ENCODE results near the gene CYP2C18. TPM values are rescaled to one million over a fixed set of nuclear protein-coding genes. Genes with fewer than 3 reads are reported as not detected.

Gene CYP2C18
- total RNA-seq, 6 experiments from 2014 or later: 71.0 to 120 (median 93.9) TPM

- Histone ChIP-seq H3K27ac (peak overlapping the region in 1 of 3 donors; percentile 38), H3K36me3 (peaks cover 5 to 98% (median 10%) of the 10 kb centered on the region in 4 donors), H3K4me1 (peaks cover 0 to 22% (median 6%) of the 10 kb centered on the region in 4 donors), H3K9me3 (no peaks in the 10 kb centered on the region), H3K27me3 (no peaks in the 10 kb centered on the region), H3K4me3 (no peak overlapping the region)
- DNase-seq: no peak
- WGBS (ENCODE audit: insufficient coverage, low coverage, low lambda C conversion rate, missing lambda C conversion rate): 36% methylated on average over 5 of the region's 5 CpGs
- intact Hi-C loops (cut with DNase I): no loop called here
- peak; percentile 46 to 84 (median 71) for ATAC-seq
- TF ChIP-seq, protein P1, sequence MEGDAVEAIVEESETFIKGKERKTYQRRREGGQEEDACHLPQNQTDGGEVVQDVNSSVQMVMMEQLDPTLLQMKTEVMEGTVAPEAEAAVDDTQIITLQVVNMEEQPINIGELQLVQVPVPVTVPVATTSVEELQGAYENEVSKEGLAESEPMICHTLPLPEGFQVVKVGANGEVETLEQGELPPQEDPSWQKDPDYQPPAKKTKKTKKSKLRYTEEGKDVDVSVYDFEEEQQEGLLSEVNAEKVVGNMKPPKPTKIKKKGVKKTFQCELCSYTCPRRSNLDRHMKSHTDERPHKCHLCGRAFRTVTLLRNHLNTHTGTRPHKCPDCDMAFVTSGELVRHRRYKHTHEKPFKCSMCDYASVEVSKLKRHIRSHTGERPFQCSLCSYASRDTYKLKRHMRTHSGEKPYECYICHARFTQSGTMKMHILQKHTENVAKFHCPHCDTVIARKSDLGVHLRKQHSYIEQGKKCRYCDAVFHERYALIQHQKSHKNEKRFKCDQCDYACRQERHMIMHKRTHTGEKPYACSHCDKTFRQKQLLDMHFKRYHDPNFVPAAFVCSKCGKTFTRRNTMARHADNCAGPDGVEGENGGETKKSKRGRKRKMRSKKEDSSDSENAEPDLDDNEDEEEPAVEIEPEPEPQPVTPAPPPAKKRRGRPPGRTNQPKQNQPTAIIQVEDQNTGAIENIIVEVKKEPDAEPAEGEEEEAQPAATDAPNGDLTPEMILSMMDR (IDR thresholded peaks at IDR 0.05): no peak
These were observed 94.4 kb downstream of the CYP2C18 start for GRCh38 chr10:94777886-94778458.

DNA sequence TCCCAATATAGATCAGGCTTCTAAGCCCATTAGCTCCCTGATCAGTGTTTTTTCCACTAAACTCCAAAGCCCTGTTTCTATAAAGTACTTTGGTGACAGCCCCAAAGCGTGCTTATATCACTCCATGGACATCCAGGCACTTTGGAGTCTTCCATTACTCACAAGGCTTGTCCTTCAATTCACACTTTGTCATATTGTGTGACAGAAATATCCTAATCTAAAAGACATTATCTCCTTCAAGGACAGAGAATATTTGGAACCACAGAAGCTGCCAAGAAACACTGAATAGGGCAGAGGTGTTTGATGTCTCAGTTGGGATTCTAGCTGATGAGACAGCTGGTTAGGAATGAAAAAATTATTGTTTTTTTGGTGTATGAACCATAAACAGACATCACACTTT lies 97.3 kb downstream of the CYP2C18 start:
- DNase-seq (no peak), ATAC-seq (no peak)
- Histone ChIP-seq H3K9me3 (no peaks in the 10 kb centered on the region), H3K27me3 (no peaks in the 10 kb centered on the region), H3K36me3 (peaks cover 5 to 99% (median 10%) of the 10 kb centered on the region in 4 donors), H3K27ac (no peak overlapping the region), H3K4me3 (no peak overlapping the region), H3K4me1 (peaks cover 0 to 22% (median 6%) of the 10 kb centered on the region in 4 donors)
- no peak for TF ChIP-seq POLR2A (IDR thresholded peaks at IDR 0.05)
- TF ChIP-seq, protein P1 (IDR thresholded peaks at IDR 0.05): no peak
- WGBS (ENCODE audit: insufficient coverage, low coverage, low lambda C conversion rate, missing lambda C conversion rate): no CpG with 5 or more reads among the region's 1 CpG
- intact Hi-C loops (cut with DNase I): no loop called here

DNA sequence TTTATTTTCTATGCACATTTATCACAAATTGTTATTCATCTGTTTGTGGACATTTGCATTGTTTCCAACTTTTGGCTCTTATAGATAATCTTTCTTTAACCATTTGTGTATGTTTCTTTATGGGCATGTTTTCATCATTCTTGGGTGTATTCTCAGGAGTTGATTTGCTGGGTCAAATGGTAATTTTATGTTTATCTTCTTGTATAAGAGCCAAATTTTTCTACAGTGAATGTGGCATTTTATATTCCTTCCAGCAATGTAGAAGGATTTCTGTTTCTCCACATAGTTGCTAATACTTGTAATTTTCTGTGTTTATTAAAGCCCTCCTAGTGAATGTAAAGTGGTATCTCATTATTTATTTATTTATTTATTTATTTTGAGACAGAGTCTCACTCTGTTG lies 100.7 kb downstream of the CYP2C18 start:
- no peak for TF ChIP-seq POLR2A (IDR thresholded peaks at IDR 0.05)
- TF ChIP-seq, protein P1 (IDR thresholded peaks at IDR 0.05): no peak
- ATAC-seq: no peak
- intact Hi-C loops (cut with DNase I): no loop called here
- H3K36me3 ChIP-seq: peaks cover 5 to 98% (median 14%) of the 10 kb centered on the region in 4 donors
- H3K4me1 ChIP-seq: peaks cover 0 to 29% (median 0%) of the 10 kb centered on the region in 4 donors
- no peak overlapping the region for H3K4me3 ChIP-seq
- no peak for DNase-seq
- H3K27me3 ChIP-seq: no peaks in the 10 kb centered on the region
- H3K9me3 ChIP-seq: no peaks in the 10 kb centered on the region
- H3K27ac ChIP-seq: no peak overlapping the region

DNA sequence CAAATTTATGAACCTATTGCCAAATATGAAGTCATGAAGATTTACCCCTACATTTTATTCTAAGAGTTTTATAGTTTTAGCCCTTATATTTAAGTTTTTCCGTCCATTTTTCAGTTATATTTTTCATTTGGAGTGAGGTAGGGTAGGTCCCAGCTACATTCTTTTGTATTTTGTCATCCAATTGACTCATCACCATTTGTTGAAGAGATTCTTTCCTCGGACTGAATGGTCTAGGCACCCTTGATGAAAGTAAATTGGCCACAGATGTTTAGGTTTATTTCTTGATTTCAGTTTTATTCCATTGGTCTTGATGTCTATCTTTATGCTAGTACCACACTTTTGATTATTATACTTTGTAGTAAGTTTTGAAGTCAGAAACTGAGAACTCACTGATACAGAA lies 101.7 kb downstream of the CYP2C18 start:
- H3K36me3 ChIP-seq: peaks cover 5 to 99% (median 14%) of the 10 kb centered on the region in 4 donors
- H3K9me3 ChIP-seq: no peaks in the 10 kb centered on the region
- H3K27ac ChIP-seq: no peak overlapping the region
- WGBS (ENCODE audit: insufficient coverage, low coverage, low lambda C conversion rate, missing lambda C conversion rate): 63% methylated on average over 2 of the region's 2 CpGs
- DNase-seq (no peak), ATAC-seq (no peak)
- intact Hi-C loops (cut with DNase I): no loop called here
- no peak overlapping the region for H3K4me3 ChIP-seq
- H3K27me3 ChIP-seq: no peaks in the 10 kb centered on the region
- no peak for TF ChIP-seq POLR2A (IDR thresholded peaks at IDR 0.05)
- TF ChIP-seq, protein P1 (IDR thresholded peaks at IDR 0.05): no peak
- peaks cover 0 to 29% (median 0%) of the 10 kb centered on the region in 4 donors for H3K4me1 ChIP-seq

Other genes starting within 250 kb of the CYP2C18 start
- 10 to 100 TPM in 2 of 6 experiments, 1 to 10 TPM in 4; 1.3 to 12.8 (median 3.3) TPM for gene HELLS, start 137.9 kb upstream of the CYP2C18 start, total RNA-seq
- 1,000 to 10,000 TPM in 1 of 6 experiments, 100 to 1,000 TPM in 1, 10 to 100 TPM in 2, 1 to 10 TPM in 2; 6.4 to 1,678 (median 12.3) TPM for gene CYP2C19, start 79.0 kb downstream of the CYP2C18 start, total RNA-seq